HG03469 (cell line): ENCODE measurements around the gene TTLL5.

Source experiments
- ATAC-seq: cut with Tn5 transposase; IDR thresholded peaks from one replicate; pipeline ENCODE4 v1.9.1; 2021; ENCODE audit warnings: mild to moderate bottlenecking, moderate library complexity, moderate number of reproducible peaks; ENCODE audit not compliant: unreplicated experiment

The TTLL5 gene

DNA sequence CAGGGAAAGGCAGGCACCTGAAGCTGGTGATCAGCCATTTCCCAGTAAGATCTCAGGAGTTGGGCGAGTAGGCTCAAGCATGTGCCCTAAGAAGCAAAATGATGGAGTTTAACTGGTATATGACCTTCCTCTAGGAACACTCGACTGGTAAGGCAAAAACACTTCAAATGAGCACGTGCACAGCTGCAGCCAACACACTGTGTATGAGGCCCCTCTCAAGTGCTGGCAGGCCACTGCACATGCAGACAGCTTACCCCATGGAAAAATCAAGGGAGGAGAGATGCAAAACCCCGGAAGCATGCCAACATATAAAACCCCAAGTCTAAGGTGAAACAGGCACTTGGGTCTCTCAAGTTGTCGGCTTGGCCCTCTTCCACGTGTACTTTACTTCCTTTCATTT, 39.2 kb downstream of the TTLL5 start:
- no peak for ATAC-seq

DNA sequence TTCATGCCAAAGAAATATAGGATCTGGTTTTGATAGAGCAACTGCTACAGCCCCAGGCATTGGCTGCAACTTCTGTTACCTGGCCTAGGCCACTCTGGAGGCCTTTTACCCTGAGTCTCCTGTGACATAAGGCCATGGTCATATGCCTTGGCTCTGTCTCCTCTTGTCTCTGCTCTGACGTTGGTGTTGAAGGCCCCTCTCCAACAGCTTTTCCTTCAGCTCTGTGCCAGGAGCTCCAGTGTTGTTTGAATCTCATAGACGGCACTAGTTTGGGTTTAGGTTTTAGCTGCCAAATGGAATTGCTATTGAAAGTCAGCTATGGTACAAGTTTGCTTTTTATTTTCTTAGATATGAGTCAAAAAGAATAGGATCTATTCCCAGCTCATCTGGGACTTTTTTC, 41.1 kb downstream of the TTLL5 start:
- no peak for ATAC-seq

DNA sequence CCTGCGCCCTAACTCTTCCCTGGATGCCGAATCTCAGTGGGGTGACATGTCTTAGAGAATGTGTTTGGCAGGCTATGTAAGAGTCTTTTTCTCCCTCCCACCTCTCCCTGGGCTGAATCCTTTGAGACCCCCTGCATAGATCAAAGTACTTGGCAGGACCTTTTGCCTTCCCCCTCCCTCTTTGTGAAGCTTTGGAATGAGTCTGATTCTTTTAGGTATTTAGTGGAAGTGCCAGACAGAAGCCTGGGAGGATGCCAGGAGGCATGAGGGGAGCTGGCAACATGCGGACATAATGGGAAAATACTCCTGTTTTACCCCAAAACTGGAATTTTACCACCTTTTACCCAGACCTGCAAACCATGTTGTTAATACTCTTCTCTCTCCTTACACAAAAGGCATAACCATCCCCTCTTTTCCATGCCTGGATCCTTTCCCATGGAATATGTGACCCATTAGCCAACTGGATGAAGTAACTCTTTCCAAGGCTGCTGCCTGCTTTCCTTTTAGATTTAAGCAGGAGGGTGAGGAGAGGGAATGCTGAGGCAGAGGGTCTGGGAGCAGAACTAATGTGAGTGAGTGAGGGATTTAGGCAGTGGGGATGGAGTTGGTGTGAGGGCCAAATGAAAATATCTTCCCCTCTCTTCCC, 41.7 kb downstream of the TTLL5 start:
- no peak for ATAC-seq

DNA sequence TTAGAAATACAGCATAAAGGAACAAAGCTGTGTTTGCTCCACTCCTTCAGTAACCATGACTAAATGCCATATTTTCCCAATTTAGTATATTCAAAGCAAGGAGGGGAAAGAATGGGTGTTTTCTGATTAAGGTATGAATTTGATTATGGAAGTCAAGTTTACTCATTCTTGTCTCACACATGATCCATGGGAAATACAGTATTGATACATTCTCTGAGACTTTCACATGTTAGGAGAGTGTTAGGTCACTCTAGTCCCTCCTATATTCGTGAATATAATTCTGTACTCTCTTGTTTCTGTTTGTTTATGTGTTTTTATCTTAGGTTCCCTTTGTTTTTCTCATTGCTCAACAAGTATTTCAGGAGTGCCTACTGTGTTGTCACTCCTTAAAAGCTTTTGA, 42.4 kb downstream of the TTLL5 start:
- no peak for ATAC-seq

DNA sequence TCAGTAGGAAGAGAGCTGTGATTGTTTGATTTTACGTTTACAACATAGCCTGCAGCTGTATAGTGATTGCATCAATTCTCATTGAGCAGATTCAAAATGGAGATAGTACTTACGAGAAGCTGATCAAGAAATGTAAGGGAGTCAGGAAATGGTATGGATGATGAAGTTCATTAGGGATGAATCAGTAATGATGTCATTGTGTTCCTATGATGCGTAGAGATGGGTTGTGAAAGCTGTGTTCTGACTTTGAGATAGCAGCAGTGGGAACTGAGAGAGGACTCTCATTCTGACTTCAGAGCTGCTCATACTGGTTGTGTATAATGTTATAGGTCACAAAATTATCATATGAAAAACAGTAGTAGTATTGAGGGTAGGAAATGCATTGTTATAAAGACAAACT, 44.0 kb downstream of the TTLL5 start:
- ATAC-seq, result no peak

DNA sequence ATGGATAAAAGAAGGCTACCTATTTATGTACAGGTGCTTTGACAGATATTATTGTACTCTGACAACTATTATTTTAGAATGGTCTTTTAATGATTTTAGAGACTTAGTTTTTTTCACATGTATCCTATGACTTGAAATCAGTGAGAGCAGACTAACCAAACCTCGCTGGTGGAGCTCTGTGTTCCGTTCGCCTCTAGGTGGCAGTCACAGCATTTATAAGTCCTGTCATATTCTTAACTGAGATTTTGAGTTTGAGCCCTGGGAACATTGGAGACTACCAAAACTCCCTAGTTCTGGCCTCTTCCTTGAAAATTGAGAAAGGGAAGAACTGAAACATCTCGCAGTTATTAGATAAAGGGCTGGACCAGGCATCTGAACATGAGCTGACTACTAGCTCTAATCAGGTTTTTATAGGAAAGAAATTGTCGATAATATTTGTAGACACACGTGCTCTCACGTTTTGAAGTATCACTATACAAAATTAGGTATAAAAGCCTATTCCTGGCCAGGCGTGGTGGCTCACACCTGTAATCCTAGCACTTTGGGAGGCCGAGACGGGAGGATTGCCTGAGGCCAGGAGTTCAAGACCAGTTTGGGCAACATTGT, 48.3 kb downstream of the TTLL5 start:
- ATAC-seq, result no peak

DNA sequence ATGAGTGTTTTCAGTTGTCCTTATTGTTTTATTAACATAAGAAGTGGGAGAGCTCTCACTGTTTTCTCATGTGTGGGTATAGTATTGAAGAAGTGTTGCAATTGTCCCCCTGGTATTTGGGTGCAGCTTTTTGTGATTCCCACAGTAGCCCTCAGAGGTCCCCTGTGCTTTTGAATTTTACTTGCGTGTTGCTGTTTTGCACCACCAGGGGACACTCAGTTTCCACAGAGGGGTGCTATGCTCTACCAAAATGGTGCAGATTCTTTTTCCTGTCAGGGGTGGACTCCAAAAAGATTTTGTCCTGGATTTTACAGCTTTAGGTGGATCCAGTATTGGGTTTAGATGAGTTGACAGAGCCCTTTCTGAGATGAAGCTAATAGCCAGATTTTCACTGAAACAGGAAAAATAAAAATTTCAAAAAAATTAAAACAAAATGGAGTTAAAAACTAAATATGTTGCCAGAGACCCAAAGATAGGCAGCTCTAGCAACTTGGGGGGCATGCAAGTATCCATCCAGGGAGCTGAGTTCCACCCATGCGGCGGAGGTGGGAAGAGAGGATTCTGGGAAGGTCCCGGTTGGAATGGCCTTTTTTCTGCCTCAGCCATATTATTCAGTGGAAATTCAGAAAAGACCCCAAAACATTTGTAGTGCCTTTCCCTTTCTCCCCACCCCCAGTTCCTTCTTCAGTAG, 50.2 kb downstream of the TTLL5 start:
- no peak for ATAC-seq

DNA sequence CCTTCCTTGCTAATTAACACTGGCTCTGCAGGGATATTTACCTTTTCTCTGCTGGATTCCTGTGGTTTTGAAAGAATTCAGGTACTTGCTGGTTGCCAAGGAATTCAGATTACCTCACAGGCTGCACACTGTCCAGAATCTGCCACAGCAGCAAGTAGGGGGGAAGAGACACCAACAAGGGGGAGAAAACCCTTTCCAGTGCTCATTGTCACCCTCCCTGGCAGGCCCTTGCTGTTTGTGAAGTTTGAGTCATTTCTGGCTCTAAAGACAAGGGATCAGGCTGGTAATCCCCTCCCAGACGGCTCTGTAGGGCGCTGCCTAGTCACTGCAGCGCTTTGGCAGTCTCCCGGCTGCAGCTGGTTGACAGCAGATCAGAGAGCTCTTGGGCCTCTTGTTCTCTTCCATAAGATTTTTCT, 50.8 kb downstream of the TTLL5 start:
- ATAC-seq, result no peak

DNA sequence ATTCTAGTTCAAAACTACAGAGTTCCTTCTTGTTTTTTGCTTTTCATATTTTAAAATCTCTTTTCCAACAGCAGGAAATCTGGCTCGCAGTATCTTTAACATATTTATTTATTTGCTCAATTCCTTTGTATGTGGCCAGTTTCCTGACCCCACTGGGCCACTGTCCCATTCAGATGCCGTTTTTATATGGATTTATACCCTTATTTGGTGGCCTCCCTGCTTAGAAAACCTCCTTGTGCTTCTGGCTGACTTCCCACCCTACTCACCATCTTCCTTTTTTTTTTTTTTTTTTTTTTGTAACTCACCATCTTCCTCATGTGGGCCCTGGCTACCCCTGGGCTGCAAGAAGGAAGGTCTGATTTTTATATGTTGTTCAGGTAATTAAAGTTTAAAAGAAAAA, 53.9 kb downstream of the TTLL5 start:
- no peak for ATAC-seq

DNA sequence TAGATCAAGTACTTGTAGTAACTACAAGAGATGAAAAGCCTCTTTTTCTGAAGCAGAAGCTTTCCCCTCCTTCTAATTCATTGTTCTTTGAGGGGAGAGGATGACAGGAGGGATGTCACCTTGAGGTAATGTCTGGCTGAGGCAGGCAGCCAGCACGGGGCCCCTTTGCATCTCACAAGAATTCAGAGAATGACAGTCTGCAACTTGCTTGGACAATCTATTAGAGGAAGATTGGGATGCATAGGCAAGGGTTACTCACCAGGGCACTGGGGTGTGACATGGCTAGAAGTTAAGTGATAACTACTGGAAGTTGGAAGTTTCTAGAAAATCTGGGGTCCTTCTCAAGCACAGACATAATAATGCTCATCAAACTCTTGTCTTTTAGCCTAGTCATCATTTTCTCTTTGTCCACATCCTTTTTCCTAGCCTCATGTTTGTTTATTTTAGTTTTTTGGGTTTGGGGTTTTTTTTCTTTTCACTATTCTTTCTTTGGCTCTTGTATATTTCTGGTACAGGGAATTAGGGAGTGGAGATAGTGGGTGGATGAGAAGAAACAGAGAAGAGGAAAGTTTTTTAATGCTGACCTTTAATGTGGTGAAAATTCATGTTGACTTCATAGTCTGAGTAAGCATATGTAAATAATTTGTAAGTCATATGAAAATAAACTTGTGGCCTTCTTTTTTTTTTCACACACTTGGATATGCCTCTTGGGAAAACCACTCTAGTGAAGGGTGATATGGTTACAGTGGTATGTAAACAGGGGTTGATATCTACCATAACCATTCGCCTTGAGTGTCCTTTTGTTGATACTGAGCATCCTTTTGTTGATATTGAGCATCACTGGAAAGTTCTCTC, 55.1 kb downstream of the TTLL5 start:
- no peak for ATAC-seq

DNA sequence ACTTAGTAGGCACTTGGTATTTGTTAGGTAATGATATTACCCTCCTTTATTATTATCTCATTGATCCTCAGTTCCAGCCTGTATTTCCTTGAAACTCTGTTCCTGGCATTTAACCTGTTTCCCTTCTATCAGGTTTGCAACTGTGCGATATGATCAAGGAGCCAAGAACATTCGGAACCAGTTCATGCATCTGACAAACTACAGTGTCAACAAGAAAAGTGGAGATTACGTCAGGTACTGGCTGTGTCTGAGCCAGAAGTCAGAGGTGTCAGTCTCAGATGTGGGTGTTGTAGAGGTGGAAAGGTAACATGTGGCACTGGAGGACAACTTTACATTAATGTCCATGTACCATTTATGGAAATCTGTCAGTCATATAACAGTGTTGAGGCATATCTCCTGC, 56.7 kb downstream of the TTLL5 start:
- no peak for ATAC-seq

DNA sequence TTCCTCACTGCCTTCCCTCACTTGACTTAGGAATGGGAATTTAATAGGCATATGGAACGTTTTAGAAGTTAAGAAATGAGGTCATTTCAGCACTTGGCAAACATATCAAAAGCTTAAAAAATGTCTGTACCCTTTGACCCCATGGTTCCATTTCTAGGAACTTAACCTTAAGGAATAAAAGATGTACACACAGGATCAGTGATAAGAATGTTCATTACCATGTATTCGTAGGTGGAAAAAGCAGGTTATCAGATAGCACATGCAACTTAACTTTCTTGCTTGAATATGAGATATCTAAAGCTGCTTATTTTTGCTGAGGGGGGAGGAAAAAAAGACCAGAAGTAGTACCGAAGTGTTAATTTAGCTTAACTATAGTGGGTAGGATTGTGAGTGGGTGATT, 57.2 kb downstream of the TTLL5 start:
- no peak for ATAC-seq

DNA sequence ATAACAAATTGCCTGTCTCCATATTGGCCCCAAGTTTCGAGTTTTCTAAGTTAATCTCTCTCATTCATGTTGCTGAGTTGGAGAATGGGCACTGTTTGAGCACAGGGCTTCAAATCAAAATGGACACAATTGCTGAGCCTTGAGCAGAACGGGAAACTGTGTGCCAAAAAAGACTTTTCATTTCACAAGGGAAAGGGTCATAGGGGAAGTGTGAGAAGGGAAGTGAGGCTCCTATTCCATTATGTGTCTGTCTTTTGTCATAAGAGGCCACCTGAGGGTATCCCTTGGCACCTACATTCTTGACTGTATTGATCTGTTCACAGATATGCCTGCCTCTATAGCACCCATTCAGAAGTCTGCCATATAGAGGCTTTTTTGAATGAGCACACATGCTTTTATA, 59.1 kb downstream of the TTLL5 start:
- no peak for ATAC-seq

DNA sequence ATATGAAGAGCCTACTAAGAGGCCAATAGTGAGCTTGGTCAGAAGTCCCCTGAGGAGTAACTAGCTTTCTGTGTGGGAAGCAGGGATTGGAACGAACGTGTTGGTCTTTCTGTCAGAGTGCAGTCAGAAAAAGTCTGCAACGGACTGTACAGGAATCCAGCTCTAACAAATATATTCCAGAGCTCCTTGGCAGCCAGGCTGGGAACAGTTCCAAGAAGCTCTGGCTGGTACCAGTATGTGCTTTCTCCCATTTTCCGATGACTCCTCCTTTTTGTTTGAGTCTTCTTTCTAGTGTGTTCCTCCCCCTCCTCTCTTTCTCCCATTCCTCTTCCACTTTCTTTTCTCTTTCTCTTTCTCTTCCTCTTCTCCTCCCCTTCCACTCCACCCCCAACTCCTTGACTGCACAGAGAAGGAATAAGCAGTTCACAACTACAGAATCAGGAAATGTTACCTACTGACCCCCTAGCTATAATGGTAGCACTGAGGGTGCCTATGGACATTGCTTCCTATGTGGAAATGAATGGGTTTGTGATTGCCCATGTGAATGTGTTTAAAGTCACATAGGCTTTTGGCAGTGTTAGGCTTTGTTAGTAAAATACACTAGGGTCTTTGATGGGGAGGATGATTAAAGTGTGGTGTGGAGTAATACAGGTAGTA, 59.9 kb downstream of the TTLL5 start:
- ATAC-seq, result no peak

DNA sequence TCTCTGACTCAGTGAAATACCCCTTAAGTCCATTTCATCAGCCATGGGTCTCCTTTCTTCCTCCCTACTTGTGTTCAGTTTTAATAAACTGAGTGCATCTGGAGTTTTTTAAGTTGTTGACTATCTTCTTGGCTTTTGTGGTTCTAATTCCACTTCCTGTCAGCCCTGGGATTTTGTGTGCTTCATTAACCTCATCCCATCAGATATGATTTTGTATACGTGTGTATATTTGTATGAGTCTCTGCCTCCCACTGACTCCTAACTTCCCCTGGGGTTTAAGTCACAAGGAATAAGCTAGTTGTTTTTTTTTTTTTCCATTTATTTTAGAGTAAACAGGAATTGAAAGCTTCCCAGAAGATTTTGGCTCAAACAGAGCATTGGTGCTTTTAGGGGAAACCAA, 62.7 kb downstream of the TTLL5 start:
- no peak for ATAC-seq

DNA sequence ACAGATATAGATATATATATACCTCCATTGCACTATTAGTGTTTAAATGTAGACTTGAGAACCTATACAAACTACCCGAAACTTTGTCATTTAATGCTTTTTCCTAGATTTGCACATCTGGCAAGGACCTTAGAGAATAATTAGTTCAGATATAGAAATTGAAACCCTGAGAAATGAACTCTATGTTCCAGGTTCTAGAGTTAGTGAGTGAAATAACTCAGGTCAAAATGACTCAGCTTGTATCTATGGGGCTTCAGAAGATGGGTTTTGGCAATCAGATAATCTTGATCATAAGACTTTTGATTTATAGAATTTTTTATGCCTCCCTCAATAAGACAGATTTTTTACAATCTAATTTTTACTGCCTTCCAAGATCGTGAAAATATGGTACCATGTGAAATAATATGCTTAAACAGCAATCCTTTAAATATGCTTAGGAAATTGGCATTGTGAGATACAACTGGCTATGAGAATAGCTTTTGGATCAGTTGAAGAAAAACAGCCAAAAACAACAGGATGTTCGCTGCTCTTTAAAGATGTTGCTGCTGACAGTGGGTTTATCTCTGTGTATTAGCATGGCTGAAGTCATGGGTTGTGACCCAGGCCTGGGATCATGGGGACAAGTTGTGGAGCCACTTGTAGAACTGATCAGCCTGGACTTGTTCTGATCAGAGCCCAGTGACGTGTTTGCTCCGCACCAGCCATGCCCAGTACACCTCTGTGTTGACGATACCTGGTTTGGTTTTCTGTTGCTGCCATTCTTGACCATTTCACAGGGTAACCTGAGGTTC, 63.6 kb downstream of the TTLL5 start:
- no peak for ATAC-seq

DNA sequence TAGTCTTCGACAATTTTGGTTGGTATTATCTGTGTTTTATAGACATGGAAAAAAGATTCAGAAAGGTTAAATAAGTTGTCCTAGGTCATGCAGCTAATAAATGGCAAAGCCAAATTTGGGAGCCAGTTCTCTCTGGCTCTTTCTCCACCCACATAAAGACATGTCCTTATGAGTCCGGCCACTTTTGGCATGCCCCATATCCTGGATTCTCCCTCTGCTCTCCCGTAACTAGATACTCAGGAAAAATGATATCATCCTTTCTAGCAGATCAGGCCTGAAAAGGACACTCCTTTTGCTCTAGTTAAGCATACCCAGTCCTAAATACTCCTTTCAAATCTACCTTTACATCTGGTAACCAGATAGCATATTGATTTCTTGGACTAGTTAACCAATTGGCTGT, 64.4 kb downstream of the TTLL5 start:
- ATAC-seq, result no peak

DNA sequence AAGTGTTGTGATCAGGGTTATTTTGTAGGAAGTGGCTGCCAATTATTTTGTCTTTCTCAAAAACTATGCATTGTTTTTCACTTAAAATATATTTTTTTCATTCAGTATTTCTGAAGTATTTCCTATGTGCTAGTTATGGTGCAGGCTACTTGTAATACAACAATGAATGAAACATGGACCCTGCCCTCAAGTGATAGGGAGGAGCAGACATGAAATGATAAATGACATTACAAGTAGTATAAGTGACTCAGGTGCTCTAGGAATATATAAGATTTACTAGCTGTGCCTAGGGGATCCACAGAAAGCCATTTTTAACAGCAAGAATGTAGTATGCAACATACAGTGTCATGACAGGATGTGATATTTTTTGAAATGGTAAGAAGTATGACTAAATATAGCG, 65.3 kb downstream of the TTLL5 start:
- no peak for ATAC-seq

DNA sequence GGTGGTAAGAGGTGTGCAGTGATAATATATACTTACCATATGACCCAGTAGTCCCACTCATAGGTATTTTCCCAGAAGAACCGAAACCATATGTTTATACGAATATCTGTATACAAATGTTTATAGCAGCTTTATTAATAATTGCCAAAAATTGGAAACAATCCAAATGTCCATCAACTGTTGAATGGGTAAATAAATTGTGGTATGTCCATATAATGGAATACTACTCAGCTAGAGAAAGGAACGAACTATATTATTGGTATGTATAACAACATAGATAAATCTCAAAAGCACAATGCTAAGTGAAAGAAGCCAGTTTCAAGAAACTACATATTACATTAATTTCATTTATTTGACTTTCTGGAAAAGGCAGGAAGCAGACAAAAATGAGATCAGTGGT, 66.1 kb downstream of the TTLL5 start:
- no peak for ATAC-seq

DNA sequence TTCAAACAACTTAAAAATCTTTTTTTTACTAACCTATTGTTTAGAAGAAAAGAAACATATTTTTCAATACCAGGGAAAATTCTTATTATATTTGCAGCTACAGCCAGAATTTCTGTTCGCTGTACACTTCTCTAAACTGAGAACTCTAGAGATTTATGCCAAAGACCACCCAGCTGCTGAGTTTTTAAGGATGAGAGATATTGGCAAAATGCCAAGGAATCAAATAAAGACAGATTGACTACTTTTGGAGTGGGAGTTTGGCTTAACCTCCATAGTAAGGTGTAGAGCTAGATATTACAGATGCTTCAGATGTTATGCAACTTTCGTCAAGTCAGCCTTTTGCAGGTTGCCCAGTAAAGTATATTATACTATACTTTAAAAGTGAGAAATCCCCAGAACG, 71.8 kb downstream of the TTLL5 start:
- no peak for ATAC-seq
